AG04449 (cell line): ENCODE measurements around the gene FSD1.

Experiments
- CTCF ChIA-PET: fragments of 350-600 bp; formaldehyde crosslinking; extraction: SDS; loops from one replicate; lab custom pipeline; 2021; ENCODE audit warnings: antibody characterized with exemption; lab: Yijun Ruan, JAX
- POLR2A ChIA-PET: fragments of 400-600, 350-600 bp; formaldehyde crosslinking; extraction: SDS; loops from one replicate; lab custom pipeline; 2020; ENCODE audit warnings: antibody characterized with exemption, inconsistent platforms; lab: Yijun Ruan, JAX
- DNase-seq: peaks from one replicate; pipeline ENCODE4 v3.0.0-alpha.2; 2010; ENCODE audit warnings: low read depth, low spot score
- H3K4me3 ChIP-seq: 2 replicates; pipeline ENCODE4 v1.5.1; 2011; ENCODE audit warnings: low read depth, mild to moderate bottlenecking, control low read depth, low read length
- TF ChIP-seq, protein P1 (sequence below): IDR thresholded peaks from one replicate; pipeline ENCODE4 v1.5.1; 2011; ENCODE audit warnings: mild to moderate bottlenecking, moderate library complexity, low read length, control low read depth, inconsistent platforms; ENCODE audit not compliant: insufficient read depth; ENCODE audit errors: missing control alignments

Gene FSD1

DNA sequence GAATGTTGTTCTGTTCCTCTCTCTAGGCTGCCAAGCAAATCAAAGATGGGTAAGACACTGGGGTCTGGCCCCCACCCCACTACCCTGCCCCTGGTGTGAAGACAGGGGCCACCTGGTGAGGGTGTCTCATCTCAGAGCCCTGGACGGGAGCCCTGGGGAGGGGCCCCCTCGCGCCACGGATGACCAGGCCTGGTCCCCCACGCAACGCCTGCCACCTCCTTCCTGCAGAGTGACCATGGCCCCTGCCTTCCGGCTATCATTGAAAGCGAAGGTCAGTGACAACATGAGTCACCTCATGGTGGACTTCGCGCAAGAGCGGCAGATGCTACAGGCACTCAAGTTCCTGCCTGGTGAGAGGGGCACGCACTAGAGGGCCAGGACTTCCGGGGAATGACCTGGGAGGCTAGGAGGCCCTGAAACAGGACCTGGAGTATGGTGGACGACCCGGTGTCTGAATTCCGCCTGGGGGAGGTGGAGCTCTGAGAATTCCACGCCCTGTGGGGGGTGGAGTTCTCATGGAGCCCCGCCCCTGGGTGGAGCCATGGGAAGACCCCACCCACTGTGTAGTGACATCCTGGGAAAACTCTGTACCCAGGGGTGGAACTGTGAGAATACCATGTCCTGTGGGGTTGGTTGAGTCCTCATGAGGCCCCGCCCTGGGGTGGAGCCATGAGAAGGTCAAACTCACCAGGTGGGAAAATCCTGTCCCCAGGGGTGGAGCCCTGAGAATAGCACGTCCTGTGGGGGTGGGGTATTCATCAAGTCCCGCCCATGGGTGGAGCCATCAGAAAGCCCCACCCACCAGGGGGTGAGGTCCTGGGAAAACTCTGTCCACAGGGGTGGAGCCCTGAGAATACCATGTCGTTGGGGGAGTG is 6.1 kb downstream of the FSD1 start:
- no peak for DNase-seq
- TF ChIP-seq, protein P1, sequence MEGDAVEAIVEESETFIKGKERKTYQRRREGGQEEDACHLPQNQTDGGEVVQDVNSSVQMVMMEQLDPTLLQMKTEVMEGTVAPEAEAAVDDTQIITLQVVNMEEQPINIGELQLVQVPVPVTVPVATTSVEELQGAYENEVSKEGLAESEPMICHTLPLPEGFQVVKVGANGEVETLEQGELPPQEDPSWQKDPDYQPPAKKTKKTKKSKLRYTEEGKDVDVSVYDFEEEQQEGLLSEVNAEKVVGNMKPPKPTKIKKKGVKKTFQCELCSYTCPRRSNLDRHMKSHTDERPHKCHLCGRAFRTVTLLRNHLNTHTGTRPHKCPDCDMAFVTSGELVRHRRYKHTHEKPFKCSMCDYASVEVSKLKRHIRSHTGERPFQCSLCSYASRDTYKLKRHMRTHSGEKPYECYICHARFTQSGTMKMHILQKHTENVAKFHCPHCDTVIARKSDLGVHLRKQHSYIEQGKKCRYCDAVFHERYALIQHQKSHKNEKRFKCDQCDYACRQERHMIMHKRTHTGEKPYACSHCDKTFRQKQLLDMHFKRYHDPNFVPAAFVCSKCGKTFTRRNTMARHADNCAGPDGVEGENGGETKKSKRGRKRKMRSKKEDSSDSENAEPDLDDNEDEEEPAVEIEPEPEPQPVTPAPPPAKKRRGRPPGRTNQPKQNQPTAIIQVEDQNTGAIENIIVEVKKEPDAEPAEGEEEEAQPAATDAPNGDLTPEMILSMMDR: no peak
- H3K4me3 ChIP-seq: no peak overlapping the region
- POLR2A ChIA-PET: no interaction called here
- CTCF ChIA-PET: no interaction called here

DNA sequence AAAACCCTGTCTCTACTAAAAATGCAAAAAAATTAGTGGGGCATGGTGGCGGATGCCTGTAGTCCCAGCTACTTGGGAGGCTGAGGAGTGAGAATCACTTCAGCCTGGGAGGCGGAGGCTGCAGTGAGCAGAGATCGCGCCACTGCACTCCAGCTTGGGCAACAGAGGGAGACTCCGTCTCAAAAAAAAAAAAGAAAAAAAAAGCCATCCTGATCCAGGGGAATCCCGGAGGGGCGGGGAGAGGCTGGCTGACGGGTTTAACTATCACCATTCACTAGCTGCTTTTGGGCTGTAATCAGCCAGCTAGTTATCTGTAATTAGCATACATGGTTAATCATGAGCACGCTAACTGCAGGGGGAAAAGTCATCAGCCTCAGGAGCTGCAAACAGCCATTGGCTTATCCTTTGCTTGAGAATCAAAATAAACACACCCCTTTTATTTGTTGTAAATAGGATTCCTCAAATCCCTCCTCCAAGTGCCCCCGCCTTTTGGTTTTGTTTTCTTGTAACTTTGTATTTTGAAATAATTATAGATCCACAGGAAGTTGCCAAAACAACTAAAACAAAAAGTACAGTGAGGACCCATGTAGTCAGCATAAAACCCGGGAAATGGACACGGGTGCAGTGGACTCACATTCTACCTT is 9.6 kb downstream of the FSD1 start:
- TF ChIP-seq, protein P1: no peak
- CTCF ChIA-PET: interaction anchor here (0.7 to 1.9 kb wide), 2 partner anchors 8 to 47 kb away, joined by 3 to 7 read pairs; no protein-coding TSS in a partner anchor
- POLR2A ChIA-PET: no interaction called here
- DNase-seq: no peak
- no peak overlapping the region for H3K4me3 ChIP-seq

DNA sequence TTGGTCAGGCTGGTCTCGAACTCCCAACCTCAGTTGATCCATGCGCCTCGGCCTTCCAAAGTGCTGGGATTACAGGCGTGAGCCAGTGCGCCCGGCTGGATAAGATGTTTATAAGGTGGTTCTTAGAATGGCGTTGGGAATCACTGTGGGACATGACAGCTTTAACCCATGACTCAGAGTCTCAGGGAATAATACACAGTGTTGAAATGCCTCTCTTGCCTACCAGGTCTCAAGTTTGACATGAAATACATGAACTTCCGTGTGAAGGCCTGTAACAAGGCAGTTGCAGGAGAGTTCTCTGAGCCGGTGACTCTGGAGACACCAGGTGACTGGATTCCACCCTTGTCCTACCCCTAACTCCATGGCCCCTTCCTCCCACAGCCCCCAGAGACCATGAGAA is 12.6 kb downstream of the FSD1 start:
- DNase-seq: no peak
- ChIA-PET CTCF (no interaction called here), POLR2A (interaction anchor here (0.6 kb wide), 1 partner anchor 25 kb away, joined by 3 read pairs; no protein-coding TSS in a partner anchor)
- TF ChIP-seq, protein P1: no peak
- no peak overlapping the region for H3K4me3 ChIP-seq

DNA sequence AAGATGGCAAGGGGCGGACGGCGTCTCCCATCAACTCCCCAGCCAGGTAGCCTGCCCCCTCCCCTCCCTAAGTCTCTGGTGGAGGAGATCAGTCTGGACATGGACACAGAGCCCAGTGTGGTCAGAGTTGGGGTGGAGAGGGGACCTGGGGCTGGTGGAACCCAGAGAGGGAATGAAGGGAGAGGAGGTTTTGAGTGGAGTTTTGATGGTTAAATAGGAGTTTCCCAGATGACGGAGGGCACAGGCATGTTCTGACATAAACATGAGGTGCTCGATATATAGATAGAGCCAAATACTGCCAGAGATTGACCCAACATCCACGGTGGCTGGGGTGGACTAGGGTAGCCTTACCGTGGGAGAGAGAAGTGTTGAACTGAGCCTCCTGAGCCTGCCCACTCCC is 14.1 kb downstream of the FSD1 start:
- ChIA-PET POLR2A (no interaction called here), CTCF (no interaction called here)

DNA sequence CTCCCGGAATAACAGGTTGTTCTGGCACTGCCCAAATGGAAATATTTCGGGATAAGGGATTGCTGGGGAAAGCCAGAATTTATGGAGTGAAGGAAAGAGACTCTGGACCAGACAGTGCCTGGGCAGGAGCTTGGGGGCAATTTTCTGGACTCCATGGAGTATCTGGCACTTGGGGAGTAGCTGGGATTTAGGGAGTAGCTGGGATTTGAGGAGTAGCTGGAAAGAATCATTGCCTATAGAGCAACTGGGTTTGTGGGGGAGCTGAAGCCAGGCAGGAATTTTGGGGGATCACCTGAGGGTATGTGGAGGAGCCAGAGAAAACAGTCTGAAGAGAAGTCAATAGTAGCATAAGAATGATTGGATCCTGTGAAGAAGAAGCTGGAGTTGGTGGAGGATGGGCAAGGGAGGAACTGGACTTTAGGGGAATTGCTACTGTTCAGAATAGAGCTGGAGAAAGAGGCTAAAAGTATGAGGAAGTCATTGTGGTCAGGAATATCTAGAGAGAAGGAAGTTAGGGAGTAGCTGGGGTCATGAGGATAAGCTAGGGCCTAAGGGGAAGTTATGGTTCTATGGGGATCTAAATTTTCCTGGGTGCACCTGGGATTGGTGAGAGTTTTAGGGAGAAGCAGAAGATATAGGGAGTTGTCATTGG is 14.8 kb downstream of the FSD1 start:
- ChIA-PET CTCF (interaction anchor here (0.5 to 1.2 kb wide), 2 partner anchors 12 to 51 kb away, joined by 3 to 4 read pairs; no protein-coding TSS in a partner anchor), POLR2A (no interaction called here)
- TF ChIP-seq, protein P1: no peak
- no peak for DNase-seq
- H3K4me3 ChIP-seq: no peak overlapping the region

More for the DNA sequence above, 14.1 kb downstream of the FSD1 start:
- H3K4me3 ChIP-seq: no peak overlapping the region
- DNase-seq: no peak
- TF ChIP-seq, protein P1: no peak
